GM12801 (cell line): ENCODE results near the gene INSL4.

Experiments used
- TF ChIP-seq, protein P1 (sequence below): IDR thresholded peaks from one replicate; pipeline ENCODE4 v1.5.1; 2011; ENCODE audit warnings: control low read depth; ENCODE audit not compliant: insufficient read length; ENCODE audit errors: extremely low read depth

The INSL4 gene

DNA sequence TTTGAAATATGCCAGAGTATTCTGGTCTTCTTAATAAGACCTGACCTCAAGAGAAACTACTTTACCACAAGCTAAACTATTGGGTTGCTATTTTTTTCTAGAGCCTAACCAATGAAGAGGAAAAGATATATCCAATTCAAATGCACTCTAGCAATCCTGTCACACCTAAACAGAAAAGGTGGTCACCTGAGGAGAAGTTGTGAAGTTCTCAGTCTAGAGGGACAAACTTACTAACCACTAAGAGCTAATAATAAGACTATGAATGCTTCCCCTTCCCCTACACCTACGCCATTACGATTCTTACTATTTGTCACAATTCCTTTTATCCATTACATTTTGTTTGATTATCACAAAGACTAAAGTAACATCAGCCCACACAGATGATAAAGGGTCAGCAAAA, 43.6 kb downstream of the INSL4 start:
- TF ChIP-seq, protein P1, sequence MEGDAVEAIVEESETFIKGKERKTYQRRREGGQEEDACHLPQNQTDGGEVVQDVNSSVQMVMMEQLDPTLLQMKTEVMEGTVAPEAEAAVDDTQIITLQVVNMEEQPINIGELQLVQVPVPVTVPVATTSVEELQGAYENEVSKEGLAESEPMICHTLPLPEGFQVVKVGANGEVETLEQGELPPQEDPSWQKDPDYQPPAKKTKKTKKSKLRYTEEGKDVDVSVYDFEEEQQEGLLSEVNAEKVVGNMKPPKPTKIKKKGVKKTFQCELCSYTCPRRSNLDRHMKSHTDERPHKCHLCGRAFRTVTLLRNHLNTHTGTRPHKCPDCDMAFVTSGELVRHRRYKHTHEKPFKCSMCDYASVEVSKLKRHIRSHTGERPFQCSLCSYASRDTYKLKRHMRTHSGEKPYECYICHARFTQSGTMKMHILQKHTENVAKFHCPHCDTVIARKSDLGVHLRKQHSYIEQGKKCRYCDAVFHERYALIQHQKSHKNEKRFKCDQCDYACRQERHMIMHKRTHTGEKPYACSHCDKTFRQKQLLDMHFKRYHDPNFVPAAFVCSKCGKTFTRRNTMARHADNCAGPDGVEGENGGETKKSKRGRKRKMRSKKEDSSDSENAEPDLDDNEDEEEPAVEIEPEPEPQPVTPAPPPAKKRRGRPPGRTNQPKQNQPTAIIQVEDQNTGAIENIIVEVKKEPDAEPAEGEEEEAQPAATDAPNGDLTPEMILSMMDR: no peak

DNA sequence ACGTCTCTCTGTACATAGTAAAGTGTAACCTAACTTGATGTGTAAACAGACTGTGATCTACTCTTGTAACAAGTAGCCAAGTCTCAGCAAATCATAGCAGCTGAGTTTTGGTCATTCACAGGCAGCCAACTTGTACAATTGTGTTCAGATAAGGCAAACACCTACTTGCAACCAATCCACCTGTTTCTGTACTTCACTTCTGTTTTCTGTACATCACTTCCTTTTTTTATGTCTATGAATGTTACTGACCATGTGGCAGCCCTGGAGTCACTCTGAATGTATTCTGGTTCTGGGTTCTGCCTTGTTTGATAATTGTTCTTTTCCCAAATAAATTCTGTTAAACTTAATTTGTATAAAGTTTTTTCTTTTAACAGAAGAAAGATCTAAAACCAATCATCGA, 47.3 kb downstream of the INSL4 start:
- TF ChIP-seq, protein P1: no peak
